ENCODE measurements around the gene DNM3. TPM values are rescaled to one million over a fixed set of nuclear protein-coding genes. Genes with fewer than 3 reads are reported as not detected.

DNM3 gene
- total and polyA plus RNA-seq, 2 experiments from 2014 or later, result 0.11 to 1.4 TPM

GRCh38 chr1:172340520-172340919, 499.2 kb downstream of the DNM3 start:
- Histone ChIP-seq H4K20me1 (ENCODE audit: insufficient read depth) (no peaks in the 10 kb centered on the region), H3K36me3 (ENCODE audit: low read depth) (no peaks in the 10 kb centered on the region), H3F3A (ENCODE audit: insufficient read depth) (peaks cover 37% of the 10 kb centered on the region), H3K9me3 (ENCODE audit: low read depth) (no peaks in the 10 kb centered on the region), H3K27me3 (replicated peaks; ENCODE audit: insufficient read depth) (no peaks in the 10 kb centered on the region), H3K4me2 (ENCODE audit: unreplicated experiment) (no peak overlapping the region), H3K9ac (no peak overlapping the region), H2AFZ (no peak overlapping the region), H3K79me2 (ENCODE audit: insufficient read depth) (no peaks in the 10 kb centered on the region), H3K9me2 (ENCODE audit: insufficient read depth) (no peaks in the 10 kb centered on the region), H3K4me3 (no peak overlapping the region), H3K4me1 (ENCODE audit: insufficient read depth) (peaks cover 28% of the 10 kb centered on the region), H3K27ac (no peak overlapping the region)
- in situ Hi-C loops (cut with MboI), result no loop called here
- TF ChIP-seq EZH2 (IDR thresholded peaks at IDR 0.05; ENCODE audit: insufficient read depth, poor library complexity, severe bottlenecking) (no peak), EZH2phosphoT487 (IDR thresholded peaks at IDR 0.05; ENCODE audit: insufficient read depth, low read depth) (no peak)
- DNase-seq, result no peak
- 96 to 100% methylated on average over 1 of the region's 1 CpG for WGBS, 2 experiments (ENCODE audit: low coverage in 1 of 2, low lambda C conversion rate in 2 of 2, missing lambda C conversion rate in 2 of 2)

- in situ Hi-C loops (cut with MboI), result no loop called here
- H4K20me1 ChIP-seq (ENCODE audit: insufficient read depth), result no peaks in the 10 kb centered on the region
- no peak for DNase-seq
- H3K27me3 ChIP-seq (replicated peaks; ENCODE audit: insufficient read depth), result no peaks in the 10 kb centered on the region
- no peak overlapping the region for H3K4me2 ChIP-seq (ENCODE audit: unreplicated experiment)
- WGBS, 2 experiments (ENCODE audit: low coverage in 1 of 2, low lambda C conversion rate in 2 of 2, missing lambda C conversion rate in 2 of 2), result 96 to 98% methylated on average over 4 of the region's 4 CpGs
- H3K36me3 ChIP-seq (ENCODE audit: low read depth), result no peaks in the 10 kb centered on the region
- H3K9me3 ChIP-seq (ENCODE audit: low read depth), result no peaks in the 10 kb centered on the region
- no peak for TF ChIP-seq EZH2phosphoT487 (IDR thresholded peaks at IDR 0.05; ENCODE audit: insufficient read depth, low read depth)
- peaks cover 28% of the 10 kb centered on the region for H3K4me1 ChIP-seq (ENCODE audit: insufficient read depth)
- no peak overlapping the region for H3K9ac ChIP-seq
- no peak overlapping the region for H3K27ac ChIP-seq
- peaks cover 37% of the 10 kb centered on the region for H3F3A ChIP-seq (ENCODE audit: insufficient read depth)
- H2AFZ ChIP-seq, result no peak overlapping the region
- H3K9me2 ChIP-seq (ENCODE audit: insufficient read depth), result no peaks in the 10 kb centered on the region
- no peaks in the 10 kb centered on the region for H3K79me2 ChIP-seq (ENCODE audit: insufficient read depth)
- no peak overlapping the region for H3K4me3 ChIP-seq
These were observed 500.4 kb downstream of the DNM3 start for GRCh38 chr1:172341697-172342096.

DNA sequence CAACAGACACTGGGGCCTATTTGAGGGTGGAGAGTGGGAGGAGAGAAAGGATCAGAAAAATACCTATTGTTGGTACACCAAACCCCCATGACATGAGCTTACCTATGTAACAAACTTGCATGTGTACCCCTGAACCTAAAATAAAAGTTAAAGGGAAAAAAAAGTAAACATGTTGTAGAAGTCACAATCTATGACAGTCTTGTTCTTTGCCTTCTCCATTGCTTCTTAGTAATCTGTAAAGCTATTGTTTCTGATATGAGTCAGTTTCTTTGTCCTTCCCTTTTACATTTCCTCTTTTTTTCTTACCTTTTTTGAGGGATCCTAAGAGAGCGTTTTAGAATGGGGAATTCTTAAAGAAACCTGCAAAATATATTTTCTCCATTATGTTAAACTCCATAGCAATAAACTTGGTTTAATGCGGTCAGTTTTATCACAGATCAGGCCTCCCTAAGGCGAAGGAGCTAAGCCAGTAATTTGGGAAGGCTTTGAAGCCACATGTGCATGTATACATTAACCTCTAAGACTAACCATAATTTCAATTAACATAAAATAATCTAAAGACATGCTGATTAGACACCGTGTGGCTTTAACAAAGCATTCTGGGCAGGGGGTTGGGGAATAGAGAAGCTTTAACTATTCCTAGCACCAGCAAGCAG, 501.4 kb downstream of the DNM3 start:
- peaks cover 28% of the 10 kb centered on the region for H3K4me1 ChIP-seq (ENCODE audit: insufficient read depth)
- H3K79me2 ChIP-seq (ENCODE audit: insufficient read depth), result no peaks in the 10 kb centered on the region
- H2AFZ ChIP-seq, result peak overlapping the region; percentile 69
- peak overlapping the region; percentile 94 for H3K27ac ChIP-seq
- in situ Hi-C loops (cut with MboI), result no loop called here
- H4K20me1 ChIP-seq (ENCODE audit: insufficient read depth), result no peaks in the 10 kb centered on the region
- H3K36me3 ChIP-seq (ENCODE audit: low read depth), result no peaks in the 10 kb centered on the region
- DNase-seq, result peak; percentile 41
- H3F3A ChIP-seq (ENCODE audit: insufficient read depth), result peaks cover 37% of the 10 kb centered on the region
- H3K27me3 ChIP-seq (replicated peaks; ENCODE audit: insufficient read depth), result no peaks in the 10 kb centered on the region
- WGBS, 2 experiments (ENCODE audit: low coverage in 1 of 2, low lambda C conversion rate in 2 of 2, missing lambda C conversion rate in 2 of 2), result 35 to 38% methylated on average over 4 of the region's 4 CpGs
- H3K4me3 ChIP-seq, result peak overlapping the region; percentile 66
- H3K9me2 ChIP-seq (ENCODE audit: insufficient read depth), result no peaks in the 10 kb centered on the region
- no peaks in the 10 kb centered on the region for H3K9me3 ChIP-seq (ENCODE audit: low read depth)
- H3K4me2 ChIP-seq (ENCODE audit: unreplicated experiment), result peak overlapping the region; percentile 90
- no peak for TF ChIP-seq EZH2phosphoT487 (IDR thresholded peaks at IDR 0.05; ENCODE audit: insufficient read depth, low read depth)
- no peak for TF ChIP-seq EZH2 (IDR thresholded peaks at IDR 0.05; ENCODE audit: insufficient read depth, poor library complexity, severe bottlenecking)
- H3K9ac ChIP-seq, result peak overlapping the region; percentile 79

GRCh38 chr1:172343240-172344160, 502.2 kb downstream of the DNM3 start:
- H2AFZ ChIP-seq, result peak overlapping the region; percentile 69
- peak; percentile 90 for DNase-seq
- in situ Hi-C loops (cut with MboI), result no loop called here
- peak overlapping the region; percentile 79 for H3K9ac ChIP-seq
- H3K4me1 ChIP-seq (ENCODE audit: insufficient read depth), result peaks cover 28% of the 10 kb centered on the region
- TF ChIP-seq EZH2 (IDR thresholded peaks at IDR 0.05; ENCODE audit: insufficient read depth, poor library complexity, severe bottlenecking) (no peak), EZH2phosphoT487 (IDR thresholded peaks at IDR 0.05; ENCODE audit: insufficient read depth, low read depth) (no peak)
- H3K4me2 ChIP-seq (ENCODE audit: unreplicated experiment), result peak overlapping the region; percentile 90
- no peaks in the 10 kb centered on the region for H4K20me1 ChIP-seq (ENCODE audit: insufficient read depth)
- H3K36me3 ChIP-seq (ENCODE audit: low read depth), result no peaks in the 10 kb centered on the region
- peaks cover 37% of the 10 kb centered on the region for H3F3A ChIP-seq (ENCODE audit: insufficient read depth)
- H3K27ac ChIP-seq, result peak overlapping the region; percentile 94
- no peaks in the 10 kb centered on the region for H3K79me2 ChIP-seq (ENCODE audit: insufficient read depth)
- no peaks in the 10 kb centered on the region for H3K27me3 ChIP-seq (replicated peaks; ENCODE audit: insufficient read depth)
- no peaks in the 10 kb centered on the region for H3K9me3 ChIP-seq (ENCODE audit: low read depth)
- 1 to 4% methylated on average over 11 of the region's 11 CpGs for WGBS, 2 experiments (ENCODE audit: low coverage in 1 of 2, low lambda C conversion rate in 2 of 2, missing lambda C conversion rate in 2 of 2)
- no peaks in the 10 kb centered on the region for H3K9me2 ChIP-seq (ENCODE audit: insufficient read depth)
- peak overlapping the region; percentile 66 for H3K4me3 ChIP-seq

All from GM23248 (cell line).